Fibroblast of skin of right quadriceps (primary cell): ENCODE measurements around the gene NR5A1.
A peak's percentile ranks its signal among the peaks of the same experiment; 100 is the strongest.

ENCODE experiments used
- DNase-seq: peaks from one replicate; pipeline ENCODE4 v3.0.0-alpha.2; 2013

NR5A1 gene

DNA sequence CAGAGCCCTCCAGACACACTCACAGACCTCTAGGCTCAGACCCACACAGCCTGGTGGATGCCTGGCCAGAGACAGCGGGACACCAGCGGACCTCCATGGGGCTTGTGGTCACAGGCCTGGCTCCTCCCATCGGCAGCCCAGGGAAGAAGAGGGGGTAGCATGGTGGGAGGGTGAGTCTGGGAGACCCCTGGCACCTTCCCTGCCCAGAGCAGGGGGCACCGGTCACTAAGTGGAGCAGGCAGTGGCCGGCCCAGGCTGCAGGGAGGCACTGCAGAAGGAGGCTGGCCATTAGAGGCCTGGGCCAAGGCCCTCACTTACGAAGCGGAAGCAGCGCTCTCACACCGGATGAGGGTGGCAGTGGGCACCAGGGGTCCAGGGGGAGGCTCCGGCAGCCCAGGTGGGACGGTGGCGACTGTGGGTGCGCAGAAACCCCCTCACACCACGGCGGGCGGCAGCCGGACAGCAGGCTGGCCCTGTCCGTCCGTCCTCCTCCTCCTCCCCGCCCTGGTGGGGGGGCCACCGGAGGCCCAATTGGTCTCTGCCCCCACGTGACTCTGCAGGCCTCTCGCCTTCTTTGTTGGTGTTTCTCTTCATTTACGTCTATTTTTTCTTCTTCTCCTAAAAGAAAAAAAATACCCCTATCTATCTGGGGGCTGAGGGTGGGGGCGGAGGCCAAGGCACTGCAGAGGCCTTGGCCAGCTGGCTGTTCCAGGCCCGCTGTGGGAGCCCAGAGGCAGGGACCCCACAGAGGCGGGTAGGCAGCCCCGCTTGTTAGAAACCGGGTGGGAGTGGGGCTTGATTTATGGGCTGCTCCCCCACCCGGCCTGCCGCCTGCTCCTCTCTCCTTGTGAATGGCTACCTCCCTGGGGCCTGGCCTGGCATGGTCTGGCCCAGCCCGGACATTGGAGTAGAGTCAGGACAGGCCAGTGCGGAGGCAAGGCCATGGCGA is at the start of gene NR5A1:
TSS of gene NR5A1 (minus strand) at position 469 of the 949 bp plus-strand sequence. CDS start 4,004 bp downstream, outside the sequence.
- DNase-seq: no peak

DNA sequence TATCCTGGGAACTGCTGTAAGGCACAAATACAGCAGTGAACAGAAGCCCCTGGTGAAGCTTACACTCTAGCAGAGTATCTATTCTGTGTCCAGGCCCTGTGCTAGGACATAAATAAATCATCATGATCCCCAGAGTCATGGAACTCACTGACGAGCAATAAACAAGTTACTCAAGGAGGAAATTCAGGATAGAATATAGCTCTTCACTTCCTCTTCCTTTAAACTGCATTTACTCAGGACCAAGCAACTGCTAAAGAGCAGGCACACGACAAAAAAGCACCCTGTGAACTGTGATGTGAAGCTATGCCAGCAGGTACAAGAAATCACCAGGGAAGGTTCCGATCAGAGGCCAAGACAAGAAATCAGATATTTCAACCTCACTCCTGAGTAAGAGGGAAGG is 47.8 kb upstream of the NR5A1 start:
- no peak for DNase-seq

DNA sequence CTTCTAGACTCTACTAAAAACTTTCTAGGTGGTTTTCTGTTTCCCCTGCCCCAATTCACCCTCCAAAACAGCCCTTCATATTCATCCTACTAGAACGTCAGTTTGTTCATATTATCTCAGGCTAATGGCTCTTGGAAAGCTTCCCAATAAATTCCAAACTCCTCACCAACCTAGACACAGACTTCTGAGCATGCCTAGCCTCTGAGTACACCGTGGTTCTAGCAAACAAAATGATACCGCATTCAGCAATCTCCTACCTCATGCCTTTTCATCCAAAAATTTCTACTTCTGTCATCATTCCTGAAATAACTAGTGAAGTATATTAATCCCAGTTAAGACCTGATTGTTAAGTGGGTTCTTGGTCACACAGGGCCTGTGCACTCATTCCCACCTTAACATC is 46.5 kb upstream of the NR5A1 start:
- peak; percentile 90 for DNase-seq

DNA sequence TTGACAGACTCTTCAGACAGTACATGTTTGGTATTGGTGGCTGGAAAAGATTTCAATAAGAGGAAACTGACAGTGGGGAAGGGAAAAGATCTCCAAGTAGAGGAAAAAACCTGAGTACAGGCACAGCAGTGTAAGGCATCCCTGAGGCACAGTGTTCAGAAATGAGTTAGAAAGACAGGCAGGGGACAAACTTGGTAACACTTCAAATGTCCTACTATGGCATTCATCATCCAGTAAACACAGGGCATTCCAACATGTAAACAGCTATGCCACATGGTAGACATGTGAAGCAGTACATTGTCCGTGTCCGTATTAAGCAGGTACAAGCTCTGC is 45.0 kb upstream of the NR5A1 start:
- DNase-seq: no peak

DNA sequence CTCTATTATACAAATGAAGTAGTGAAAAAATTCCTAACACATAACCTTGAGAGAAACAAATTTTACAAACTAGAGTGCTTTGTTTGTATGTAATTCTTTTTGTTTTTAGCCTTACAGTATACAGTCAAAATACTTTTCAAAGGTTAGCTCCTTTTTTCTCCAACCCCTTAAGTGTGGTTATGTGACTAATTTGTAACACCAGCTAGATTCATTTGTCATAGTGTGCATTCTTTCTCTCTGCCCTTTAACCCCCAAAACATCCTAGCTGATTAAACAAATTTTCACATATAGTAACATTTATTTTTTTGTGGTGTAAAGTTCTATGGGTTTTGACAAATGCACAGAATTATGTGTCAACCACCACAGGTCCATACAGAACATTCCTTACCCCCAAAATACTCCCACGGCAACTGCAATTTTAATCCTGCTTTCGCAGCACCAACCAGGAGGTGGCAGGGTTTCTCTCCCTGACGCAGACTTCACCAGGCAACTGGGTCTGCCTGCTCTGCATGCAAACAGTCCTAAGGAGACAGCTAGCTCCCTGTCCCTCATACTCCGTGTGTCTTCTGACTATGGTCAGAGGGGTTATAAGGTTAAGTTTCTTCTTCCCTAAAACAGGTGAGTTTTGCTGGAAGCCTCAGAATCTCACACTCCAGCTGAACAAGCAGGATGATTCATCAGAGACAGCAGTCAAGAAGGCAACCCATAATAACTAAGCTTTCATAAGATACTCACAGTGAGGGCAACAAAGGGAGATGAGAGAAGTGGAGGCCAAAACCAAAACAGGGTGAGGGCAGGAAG is 44.5 kb upstream of the NR5A1 start:
- peak; percentile 72 for DNase-seq

DNA sequence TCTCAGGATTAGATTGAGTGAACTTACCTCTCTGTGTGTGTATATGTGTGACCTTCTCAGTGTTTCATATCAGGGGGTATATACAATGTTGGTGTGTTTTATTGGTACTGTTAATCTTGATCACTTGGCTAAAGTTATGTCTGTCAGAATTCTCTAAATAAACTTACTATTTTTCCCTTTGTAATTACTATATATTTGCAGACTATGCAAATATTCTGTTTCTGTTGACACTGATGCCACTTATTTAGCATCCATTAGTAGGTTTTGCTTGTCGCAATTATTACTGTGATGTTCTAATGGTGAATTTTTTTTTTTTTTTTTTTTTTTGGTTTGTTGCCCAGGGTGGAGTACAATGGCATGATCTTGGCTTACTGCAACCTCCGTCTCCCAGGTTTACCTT is 42.9 kb upstream of the NR5A1 start:
- DNase-seq: no peak

DNA sequence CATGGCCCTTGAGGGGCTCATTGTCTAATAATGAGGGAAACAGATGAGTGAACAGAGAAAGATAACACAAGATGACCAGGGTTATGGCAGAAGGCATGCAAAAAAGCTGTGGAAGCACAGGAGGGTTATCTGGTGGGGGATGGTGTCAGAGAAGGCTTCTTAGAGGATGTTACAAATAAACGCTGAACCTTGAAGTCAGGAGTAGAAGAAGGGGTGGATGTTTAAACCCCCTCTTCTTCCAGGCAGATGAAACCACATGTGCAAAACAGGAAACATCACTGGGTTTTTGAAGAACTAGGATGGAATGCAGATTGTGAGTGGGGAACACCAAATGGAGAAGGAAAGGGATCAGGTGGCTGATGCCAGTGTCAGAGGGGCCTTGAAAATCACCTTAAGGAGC is 41.8 kb upstream of the NR5A1 start:
- peak; percentile 2 for DNase-seq

DNA sequence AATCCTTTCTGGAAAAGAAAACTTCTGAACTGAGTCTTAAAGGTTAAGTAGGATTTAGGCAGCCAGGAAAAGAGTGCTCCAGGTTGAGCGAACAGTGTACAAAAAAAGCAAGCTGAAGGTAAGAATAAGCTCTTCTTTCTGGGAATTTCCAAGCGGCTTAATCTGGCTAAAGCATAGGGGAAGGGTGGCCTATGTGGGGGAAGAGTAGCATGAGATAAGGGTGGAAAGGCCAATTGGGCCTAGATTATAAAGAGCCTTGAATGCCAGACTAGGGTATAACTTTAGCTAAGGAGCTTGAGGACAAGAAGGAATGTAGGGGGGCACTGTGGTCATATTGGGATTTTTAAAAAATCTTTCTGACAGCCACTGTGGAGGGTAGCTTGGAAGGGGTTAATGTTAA is 37.3 kb upstream of the NR5A1 start:
- no peak for DNase-seq

DNA sequence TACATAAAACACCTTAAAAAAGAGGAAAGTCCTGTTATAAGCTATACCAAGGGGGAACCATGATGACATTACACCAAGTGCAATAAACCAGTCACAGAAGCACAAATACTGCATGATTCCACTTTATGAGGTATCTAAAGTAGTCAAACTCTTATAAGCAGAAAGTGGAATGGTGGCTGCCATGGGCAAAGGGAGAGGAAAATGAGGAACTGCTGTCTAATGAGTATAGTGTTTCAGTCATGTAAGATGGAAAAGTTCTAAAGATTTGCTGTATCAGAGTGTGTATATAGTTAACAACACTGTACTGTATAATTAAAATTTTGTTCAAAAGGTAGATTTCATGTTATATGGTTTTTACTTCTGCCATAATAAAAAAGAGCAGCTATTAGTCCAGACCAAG is 34.6 kb upstream of the NR5A1 start:
- no peak for DNase-seq

DNA sequence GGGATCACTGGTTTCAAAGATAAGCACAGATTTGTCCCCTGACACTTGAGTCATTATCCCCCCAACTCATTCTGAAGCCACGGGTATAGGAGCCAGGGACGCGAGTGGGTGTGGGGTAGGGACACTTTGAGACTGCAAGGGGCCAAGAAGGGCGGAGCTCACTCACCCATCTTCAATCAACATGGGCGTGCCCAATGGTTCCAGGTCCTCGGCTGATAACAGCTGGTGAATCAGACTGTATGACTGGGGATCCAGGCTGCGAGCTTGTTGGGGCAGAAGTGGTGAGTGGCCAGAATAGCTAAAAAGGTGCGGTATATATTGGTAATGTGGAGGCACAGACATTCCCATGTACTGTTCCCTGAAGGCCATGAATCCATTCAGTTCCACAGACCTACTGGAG is 30.7 kb upstream of the NR5A1 start:
- DNase-seq: no peak

DNA sequence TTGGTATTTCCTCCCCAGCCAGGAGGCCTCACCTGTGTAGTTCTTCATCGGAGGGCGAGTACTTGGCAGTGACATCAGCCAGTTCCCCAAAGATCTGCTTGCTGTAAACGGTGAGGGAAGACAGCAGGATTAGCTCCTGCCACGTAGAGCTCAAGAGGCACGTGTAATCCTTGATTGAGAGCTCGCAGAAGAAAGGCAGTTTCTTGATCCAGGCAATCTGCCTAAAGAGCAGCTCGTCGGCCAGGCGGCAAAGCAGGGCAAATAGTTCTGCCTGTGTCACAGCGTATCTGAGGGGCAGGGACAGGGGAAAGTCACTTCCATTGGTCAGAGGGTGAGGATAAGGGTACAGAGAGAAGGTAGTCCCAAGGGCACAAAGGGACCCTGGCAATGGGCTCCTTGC is 28.6 kb upstream of the NR5A1 start:
- DNase-seq: no peak

DNA sequence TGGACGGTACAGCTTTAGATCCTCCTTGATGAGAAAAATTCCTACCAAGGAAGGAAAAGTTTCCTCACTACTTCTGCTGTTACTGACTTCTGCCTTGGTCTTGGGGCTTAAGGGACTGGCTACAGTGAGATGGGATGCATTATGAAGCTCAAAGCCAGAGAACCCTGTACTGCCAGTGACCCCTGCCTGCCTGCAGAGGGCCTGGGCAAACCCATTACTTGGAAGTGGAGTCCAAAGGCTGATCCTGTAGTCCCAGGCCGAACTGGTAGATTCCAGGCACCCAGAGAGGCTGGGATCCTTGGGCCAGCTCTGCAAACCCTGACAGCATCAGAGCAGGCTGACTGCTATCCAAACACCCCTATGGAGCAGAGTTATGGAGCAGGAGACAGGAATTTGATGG is 25.7 kb upstream of the NR5A1 start:
- no peak for DNase-seq

DNA sequence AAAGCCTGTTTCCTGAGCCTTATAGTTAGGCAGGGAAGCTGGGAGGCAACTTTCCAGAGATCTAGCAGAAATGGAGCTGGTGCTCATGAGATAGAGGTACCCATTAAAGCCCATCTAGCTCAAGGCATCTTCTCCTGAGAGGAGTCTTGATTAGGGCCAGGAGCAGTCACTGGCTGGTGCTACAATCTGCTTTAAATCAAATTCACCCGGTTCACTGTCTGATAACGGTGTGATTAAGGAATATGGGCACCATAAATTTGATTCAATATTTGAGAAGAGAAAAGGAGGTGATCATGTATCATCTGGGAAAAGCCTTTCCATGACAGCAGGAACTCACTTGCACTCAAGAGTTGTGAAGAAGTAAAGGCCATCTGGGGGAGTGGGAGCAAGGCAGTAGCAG is 23.9 kb upstream of the NR5A1 start:
- DNase-seq: no peak

DNA sequence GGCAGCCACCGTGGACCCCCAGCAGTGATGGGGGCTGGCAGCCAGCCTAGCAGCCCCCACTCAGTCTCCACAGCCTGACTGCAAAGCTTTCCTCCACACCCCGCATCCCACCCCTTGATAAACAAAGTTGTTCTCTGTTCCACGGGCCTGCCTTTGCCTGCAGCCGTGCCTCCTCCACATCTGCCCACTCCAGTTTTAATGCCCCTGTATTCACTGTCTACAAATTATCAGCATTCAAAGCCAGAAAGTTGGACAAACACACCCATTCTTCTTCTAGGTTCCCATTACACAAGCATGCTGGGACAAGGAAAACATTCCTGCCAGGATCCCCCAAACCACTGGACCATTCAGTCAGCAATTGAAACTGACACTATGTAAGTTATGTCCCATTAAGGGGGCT is 23.0 kb upstream of the NR5A1 start:
- no peak for DNase-seq

DNA sequence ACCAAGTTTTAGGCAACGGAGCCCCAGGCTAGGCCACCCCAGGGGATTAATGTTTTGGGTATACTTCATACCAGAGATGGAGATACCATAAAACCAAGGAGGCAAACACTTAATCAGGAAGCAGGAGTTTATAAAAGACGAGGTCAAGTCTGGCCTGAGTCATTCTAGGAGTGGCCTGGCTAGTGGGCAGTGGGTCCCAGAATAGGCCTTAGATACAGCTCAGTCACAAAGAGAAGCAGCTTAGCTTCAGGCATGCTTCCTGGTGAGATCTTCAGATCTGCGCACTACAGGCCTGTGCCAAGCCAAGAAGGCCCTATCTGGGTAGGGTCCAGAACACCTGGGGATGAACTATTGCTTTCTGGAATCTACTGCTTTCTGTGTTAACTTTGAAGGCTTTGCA is 20.6 kb upstream of the NR5A1 start:
- no peak for DNase-seq

DNA sequence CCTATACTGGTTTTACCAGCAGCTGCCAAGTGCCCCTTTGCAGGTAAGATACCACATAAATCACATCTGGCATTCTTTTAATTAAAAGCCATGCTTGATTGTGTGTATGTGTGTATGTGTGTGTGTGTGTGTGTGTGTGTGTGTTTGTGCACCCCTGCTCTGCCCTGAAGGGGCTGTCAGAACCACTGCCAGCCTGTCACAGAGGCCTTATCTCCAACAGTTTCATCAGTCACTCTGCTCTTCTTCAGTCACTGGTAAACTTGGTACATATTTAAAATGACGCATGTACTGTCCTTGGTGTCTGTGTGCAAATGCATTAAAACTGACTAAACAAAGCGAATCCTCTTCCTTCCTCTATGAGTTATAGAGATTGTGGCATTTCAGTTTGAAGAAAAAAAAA is 19.0 kb upstream of the NR5A1 start:
- DNase-seq: no peak

DNA sequence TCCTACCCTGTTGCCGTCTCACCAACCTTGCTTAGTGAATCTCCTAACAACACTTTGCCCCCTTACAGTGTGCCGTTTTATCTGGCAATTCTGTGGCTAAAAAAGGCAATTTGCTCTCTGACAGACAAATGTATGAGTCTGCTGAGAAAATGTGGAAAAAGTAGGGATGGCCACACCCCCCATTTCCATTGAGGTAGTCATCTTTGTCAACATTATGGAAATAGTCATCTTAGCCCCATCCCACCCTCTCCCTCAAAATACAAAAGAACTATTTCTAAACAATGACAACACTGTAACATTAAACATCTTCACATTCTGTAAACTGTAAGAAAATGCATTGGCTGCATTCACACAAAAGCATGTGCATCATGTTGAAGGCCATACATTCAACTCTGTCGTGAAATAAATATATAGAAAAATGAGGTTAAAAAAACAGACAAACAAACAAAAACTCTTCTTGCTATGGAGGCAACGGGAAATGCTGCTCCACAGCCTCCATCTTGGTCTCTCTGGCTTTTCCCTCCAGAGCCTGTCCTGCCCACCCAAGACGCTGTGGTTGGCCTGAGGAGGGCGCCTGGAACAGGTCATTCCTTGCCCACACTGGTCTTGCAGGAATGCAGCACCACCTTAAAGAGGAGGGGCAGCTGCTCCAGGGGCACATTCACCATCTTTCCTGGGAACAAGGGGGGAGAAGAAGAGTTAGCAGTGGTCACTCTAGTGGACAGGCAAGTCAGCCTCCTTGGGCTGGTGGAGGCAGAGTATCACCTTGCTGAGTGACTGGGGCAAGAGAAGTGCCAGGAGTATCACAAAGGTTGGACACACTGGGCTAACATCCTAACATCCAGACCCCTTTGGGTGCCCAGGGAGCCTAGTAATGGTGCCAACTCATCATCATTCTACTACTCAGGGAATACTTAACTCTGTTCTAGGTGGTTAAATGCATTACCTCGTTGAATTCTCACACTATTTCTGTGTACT is 15.2 kb upstream of the NR5A1 start:
- DNase-seq: no peak

DNA sequence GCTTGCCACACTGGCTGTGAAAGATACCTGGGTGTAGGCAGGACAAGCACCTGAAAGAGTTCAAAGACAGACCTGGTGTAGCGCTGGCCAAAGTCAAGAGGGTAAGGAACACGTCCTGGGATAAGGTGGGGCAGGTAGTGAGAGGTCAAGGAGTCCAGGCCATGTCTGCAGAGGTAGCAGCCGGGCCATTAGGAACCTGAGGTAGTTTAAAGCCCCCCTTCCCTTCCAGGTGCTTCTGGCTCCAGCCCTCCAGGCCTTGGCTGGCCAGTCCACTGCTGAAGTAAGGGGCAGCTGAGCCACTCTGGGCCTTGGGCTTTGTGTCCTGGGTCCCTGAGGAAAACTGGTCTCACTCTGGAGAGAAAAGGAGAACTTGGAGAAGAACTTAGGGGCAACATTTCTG is 13.9 kb upstream of the NR5A1 start:
- no peak for DNase-seq

DNA sequence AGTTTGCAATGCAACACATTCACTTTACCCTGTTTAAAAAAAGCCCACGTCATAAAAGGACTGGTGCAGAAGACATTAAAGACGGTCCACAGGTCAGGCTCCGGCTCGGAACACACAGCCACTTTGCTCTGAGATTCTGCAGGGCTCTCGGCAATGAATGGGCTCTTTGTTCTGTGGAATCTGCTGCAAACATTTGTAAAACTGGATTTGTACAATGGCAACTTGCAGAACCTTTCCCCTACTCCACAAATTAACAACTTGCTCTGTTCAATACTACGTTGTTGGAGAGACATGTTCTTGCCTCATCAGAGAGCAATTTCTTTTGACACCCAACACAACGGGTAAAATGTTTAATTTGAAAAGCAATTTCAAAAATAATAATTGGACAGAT is 13.0 kb upstream of the NR5A1 start:
- DNase-seq: no peak

DNA sequence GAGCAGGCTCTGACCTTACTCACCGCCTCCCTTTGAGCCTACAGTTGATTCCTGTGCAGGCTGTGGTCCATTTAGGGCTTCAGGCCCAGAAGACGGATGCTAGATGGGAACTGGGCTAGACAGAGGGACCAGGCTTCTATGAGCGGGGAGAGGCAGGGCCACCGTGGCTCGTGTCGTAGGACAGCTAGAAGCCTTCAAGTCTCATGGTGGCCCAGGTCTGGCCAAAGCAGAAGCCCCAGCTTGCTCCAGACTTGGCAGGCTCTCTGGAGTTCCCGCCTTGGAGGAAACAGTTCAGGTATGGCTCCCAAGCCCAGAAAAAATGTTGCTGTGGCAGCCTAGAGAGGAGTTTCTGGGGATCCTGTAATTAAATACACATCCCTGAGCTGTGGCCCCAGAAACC is 10.9 kb upstream of the NR5A1 start:
- no peak for DNase-seq

DNA sequence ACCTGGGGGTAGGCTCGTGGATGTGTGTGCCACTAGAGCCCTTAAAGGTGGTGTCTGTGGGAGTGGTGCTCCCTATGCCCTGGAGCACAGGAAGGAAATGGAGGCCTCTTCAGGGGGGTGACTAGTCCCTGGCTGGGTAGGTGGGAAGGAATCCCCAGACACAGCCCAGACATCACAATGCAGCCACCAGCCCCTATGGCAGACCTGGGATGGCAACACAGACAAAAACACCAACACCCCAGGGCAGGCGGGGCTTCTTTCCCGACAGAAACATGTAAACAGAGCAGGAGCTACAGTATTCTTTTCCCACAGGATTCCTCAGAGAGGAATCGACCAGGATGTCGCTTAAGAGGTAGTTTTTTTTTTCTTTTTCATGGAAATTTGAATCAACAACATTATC is 10.4 kb upstream of the NR5A1 start:
- DNase-seq: no peak

DNA sequence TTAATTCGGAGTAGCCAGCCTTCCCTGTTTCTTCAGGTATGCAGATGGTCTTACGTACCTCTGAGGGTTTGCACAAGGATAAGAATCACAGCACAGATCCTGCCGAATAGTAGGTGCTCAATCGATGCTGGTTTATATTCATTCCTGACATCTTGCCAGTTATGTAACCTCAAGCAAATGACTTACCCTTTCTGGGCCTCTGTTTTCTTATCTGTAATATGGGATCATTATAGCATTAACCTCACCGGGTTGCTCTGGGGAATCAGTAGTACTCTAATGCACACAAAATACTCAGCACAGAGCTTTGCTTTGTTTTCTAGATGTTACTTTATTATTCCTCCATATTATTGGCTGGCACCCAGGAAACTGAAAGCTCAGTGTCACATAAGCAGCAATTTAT is 7.7 kb upstream of the NR5A1 start:
- no peak for DNase-seq

DNA sequence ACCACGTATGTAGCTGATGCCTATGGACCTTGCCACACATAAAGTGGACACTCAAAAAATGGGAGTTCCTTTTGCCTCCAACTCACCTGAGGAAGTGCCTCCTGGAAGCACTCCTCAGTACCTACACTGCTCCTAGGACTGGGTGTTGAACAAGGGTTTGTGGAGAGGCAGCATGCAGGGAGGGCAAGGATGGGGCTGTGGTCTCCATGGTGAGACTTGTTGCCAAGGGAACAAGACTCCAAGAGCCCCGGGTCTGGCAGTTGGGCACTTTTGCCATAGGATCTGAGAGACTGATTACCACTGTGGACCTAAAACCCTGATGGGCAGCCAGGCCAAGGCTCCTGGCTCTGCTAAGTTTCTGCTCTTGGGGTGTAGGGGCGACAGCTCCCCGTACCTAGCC is 6.9 kb upstream of the NR5A1 start:
- DNase-seq: no peak
